AG04449 (cell line): Measurements from ENCODE around the gene PAQR5.
A peak's percentile ranks its signal among the peaks of the same experiment; 100 is the strongest.

Experiments used
- CTCF ChIA-PET: fragments of 350-600 bp; formaldehyde crosslinking; extraction: SDS; loops from one replicate; lab custom pipeline; 2021; ENCODE audit warnings: antibody characterized with exemption; lab: Yijun Ruan, JAX
- POLR2A ChIA-PET: fragments of 400-600, 350-600 bp; formaldehyde crosslinking; extraction: SDS; loops from one replicate; lab custom pipeline; 2020; ENCODE audit warnings: antibody characterized with exemption, inconsistent platforms; lab: Yijun Ruan, JAX
- DNase-seq: peaks from one replicate; pipeline ENCODE4 v3.0.0-alpha.2; 2010; ENCODE audit warnings: low read depth, low spot score
- H3K4me3 ChIP-seq: 2 replicates; pipeline ENCODE4 v1.5.1; 2011; ENCODE audit warnings: low read depth, mild to moderate bottlenecking, control low read depth, low read length
- TF ChIP-seq, protein P1 (sequence below): IDR thresholded peaks from one replicate; pipeline ENCODE4 v1.5.1; 2011; ENCODE audit warnings: mild to moderate bottlenecking, moderate library complexity, low read length, control low read depth, inconsistent platforms; ENCODE audit not compliant: insufficient read depth; ENCODE audit errors: missing control alignments

PAQR5 gene

GRCh38 chr15:69451951-69452691 lies 153.4 kb downstream of the PAQR5 start:
- ChIA-PET CTCF (interaction anchor here (1.2 to 8.6 kb wide), 4 partner anchors 9 to 393 kb away, joined by 3 to 113 read pairs (median 6); no protein-coding TSS in a partner anchor), POLR2A (interaction anchor here (0.6 to 3.0 kb wide), 13 partner anchors 8 to 1398 kb away, joined by 3 to 37 read pairs (median 4); partner anchors contain the start of genes GLCE, KIF23 and PIAS1)
- no peak for DNase-seq
- peak overlapping the region; percentile 92 for H3K4me3 ChIP-seq
- TF ChIP-seq, protein P1, sequence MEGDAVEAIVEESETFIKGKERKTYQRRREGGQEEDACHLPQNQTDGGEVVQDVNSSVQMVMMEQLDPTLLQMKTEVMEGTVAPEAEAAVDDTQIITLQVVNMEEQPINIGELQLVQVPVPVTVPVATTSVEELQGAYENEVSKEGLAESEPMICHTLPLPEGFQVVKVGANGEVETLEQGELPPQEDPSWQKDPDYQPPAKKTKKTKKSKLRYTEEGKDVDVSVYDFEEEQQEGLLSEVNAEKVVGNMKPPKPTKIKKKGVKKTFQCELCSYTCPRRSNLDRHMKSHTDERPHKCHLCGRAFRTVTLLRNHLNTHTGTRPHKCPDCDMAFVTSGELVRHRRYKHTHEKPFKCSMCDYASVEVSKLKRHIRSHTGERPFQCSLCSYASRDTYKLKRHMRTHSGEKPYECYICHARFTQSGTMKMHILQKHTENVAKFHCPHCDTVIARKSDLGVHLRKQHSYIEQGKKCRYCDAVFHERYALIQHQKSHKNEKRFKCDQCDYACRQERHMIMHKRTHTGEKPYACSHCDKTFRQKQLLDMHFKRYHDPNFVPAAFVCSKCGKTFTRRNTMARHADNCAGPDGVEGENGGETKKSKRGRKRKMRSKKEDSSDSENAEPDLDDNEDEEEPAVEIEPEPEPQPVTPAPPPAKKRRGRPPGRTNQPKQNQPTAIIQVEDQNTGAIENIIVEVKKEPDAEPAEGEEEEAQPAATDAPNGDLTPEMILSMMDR, result no peak

DNA sequence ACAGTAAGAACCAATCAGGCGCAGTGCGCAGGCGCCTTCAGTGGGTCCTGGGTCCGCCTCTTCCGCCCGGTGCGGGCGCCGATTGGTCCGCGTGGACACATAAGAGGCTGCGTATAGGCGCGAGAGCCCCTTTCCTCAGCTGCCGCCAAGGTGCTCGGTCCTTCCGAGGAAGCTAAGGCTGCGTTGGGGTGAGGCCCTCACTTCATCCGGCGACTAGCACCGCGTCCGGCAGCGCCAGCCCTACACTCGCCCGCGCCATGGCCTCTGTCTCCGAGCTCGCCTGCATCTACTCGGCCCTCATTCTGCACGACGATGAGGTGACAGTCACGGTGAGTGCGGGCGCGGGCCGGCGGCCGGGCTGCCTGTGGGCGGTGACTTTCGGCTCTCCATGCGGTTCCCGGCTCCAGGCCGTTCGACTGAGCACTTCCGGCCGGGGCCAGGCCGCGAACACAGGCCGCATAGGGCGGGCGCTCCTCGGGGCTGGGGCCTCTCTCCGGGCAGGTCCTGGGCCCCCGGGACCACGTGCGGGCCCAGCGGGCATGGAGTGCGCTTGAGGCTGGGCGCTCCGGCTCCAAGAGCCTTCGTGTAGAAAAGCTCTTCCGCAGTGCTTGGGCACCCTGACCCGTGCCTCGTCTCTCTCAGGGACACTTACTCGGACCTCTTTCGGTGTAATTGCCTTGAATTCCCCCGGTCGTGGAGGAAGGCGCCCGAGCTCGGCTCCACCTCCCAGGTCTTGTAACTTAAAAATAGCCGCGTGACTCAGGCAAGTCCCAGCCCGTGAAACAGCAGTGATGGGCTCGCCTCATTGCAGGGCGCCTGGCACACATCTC lies 154.2 kb downstream of the PAQR5 start, which contains the start of gene RPLP1:
TSS of gene RPLP1 (plus strand) at position 127 of the 830 bp plus-strand sequence. CDS start at position 258, 131 bp downstream.
- ChIA-PET POLR2A (interaction anchor here (0.6 to 3.0 kb wide), 15 partner anchors 9 to 1399 kb away, joined by 3 to 37 read pairs (median 4); partner anchors contain the start of genes GLCE, KIF23 and PIAS1), CTCF (interaction anchor here (1.2 to 8.6 kb wide), 4 partner anchors 10 to 394 kb away, joined by 3 to 113 read pairs (median 4); no protein-coding TSS in a partner anchor)
- DNase-seq, result peak; percentile 67
- H3K4me3 ChIP-seq, result peak within 1 kb of the TSS; percentile 92
- TF ChIP-seq, protein P1, result no peak

- TF ChIP-seq, protein P1, result no peak
- no peak for DNase-seq
- POLR2A ChIA-PET, result interaction anchor here (2.9 kb wide), 1 partner anchor 8 kb away, joined by 37 read pairs; no protein-coding TSS in a partner anchor
- H3K4me3 ChIP-seq, result peak overlapping the region; percentile 92
- CTCF ChIA-PET, result interaction anchor here (1.2 to 8.6 kb wide), 2 partner anchors 11 to 20 kb away, joined by 4 to 113 read pairs; no protein-coding TSS in a partner anchor
These were observed 156.2 kb downstream of the PAQR5 start for GRCh38 chr15:69454953-69455352.

DNA sequence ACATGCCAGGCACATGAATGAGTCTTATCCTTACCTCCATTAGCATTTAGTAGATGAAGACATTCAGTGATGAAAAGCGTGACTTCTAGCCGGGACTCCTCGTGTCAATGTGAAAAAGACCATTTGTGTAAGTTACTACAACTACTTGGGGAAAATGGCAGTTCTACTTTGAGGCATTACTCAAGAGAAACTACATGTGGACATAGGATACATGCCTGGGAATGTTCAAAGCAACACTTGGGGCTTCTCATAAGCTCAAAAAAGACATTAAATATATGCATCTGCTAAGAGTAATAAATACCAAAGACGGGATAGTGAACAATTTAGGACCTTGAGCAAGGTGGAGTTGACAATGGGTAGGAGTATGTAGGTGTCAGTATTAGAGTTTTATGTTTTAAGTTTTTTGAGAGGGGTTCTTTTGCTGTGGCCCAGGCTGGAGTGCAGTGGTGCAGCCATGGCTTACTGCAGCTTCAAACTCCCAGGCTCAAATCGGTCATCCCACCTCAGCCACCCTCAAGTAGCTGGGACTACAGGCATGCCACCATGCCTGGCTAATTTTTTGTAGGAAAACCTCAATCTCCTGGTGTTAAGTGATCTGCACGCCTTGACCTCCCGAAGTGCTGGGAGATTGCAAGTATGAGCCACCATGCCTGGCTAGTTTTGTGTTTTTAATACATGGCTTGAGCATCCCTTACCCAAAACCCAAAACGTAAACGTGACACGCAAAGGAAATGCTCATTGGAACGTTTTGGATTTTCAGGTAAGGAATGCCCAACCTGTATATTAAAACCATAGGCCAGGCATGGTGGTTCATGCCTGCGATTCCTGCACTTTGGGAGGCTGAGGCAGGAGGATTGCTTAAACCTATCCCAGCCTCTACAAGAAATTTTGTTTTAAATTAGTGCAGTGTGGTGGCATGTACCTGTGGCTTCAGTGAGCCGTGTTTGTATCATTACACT lies 157.8 kb downstream of the PAQR5 start:
- DNase-seq, result no peak
- H3K4me3 ChIP-seq, result no peak overlapping the region
- TF ChIP-seq, protein P1, result no peak
- ChIA-PET CTCF (interaction anchor here (0.7 to 8.6 kb wide), 5 partner anchors 9 to 1031 kb away, joined by 3 to 113 read pairs (median 3); no protein-coding TSS in a partner anchor), POLR2A (no interaction called here)
